Measurements from ENCODE around the gene PHYHD1.

Gene PHYHD1

DNA sequence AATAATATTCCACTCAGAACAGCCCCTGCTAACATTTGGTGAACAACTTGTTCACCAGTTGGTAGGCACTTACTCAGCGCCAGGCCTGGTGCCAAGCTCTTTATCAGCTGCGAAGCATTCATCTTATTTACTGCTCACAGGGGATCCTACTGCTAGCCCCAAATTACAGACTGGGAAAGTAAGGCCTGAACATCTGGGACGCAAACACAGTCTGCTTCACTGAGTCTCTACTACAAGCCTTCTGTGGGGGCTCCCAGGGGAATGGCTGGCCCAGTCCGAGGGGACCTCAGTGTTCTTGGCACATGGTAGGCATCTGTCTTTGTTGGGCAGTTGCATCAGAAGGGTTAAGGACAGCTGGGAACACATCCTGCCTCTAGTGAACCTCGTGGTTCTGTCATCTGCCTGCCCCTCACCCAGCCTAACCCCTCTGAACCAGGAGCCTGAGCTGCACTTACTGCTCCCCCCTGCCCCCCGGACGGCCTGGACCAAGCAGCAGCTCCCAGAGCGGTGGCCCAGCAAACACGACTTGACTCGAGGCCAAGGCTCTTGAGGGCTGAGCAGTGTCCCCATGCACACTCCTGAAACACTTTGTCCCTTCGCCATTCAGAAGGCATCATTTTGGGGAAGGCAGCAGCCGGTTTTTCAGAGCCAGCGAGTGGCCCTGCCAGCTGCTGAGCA, at the start of gene PHYHD1:
Gene PHYHD1 (plus strand): TSS at position 602 of the 678 bp plus-strand sequence. CDS start 1,342 bp downstream, outside the sequence.
- DNase-seq: no peak

DNA sequence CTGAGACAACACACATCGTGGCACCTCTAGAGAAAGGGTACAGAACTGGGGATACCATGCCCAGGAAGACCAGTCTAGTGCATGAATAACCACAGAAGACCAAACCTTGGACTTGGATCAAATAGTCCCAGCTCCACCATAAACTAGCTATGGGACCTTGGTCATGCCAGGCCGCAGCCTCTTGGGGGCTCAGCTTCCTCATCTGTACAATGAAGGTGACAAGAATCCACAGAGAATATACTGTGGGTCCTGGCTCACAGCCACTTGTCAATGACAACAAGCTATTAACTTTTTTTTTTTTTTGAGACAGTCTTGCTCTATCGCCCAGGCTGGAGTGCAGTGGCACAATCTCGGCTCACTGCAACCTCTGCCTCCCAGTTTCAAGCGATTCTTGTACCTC, 42.9 kb upstream of the PHYHD1 start:
- no peak for DNase-seq

DNA sequence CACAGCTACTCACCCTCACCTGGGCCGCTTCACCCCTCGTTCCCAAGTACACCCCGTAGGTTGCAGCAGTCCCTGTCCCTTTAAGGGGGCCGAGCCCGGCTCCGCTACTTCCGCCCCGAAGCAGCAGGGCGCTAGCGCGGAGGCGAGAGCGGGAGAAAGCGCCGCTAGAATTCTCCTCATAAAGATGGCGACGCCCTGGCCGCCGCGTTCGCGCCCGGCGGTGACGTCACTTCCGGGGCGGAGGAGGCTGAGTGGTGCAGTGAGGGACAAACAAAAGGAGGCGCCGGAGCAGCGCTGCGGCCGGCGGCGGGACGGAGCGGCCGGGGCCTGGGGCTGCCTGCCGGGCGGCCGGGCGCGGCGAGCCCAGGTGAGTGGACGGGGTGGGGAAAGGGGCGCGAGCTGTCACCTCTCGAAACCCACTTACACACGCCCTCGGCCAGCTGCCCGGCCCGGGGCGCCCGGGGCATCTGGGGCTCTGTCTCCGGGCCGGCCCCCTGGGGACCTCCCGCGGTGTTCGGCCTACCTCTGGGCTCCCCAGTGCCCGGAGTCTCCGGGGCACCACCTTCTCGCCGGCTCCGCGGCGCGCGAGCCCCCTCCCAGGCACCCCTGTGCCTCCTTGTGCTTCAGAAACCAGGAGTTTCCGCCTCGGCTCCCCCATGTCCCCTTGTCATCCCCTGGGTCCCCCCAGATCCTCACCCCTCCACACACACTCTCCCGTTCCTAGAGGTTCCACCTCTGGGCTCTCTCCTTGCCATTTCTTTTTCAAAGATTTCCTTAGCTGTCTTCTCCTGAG, 38.7 kb upstream of the PHYHD1 start, which contains the start of the genes KYAT1 and LRRC8A:
Gene KYAT1 (minus strand): TSS at position 67 of the 793 bp plus-strand sequence. CDS start 36,545 bp downstream, outside the sequence.
Gene LRRC8A (plus strand): TSS at position 250 of the 793 bp plus-strand sequence. CDS start 25,032 bp downstream, outside the sequence.
- DNase-seq: peak; percentile 63

DNA sequence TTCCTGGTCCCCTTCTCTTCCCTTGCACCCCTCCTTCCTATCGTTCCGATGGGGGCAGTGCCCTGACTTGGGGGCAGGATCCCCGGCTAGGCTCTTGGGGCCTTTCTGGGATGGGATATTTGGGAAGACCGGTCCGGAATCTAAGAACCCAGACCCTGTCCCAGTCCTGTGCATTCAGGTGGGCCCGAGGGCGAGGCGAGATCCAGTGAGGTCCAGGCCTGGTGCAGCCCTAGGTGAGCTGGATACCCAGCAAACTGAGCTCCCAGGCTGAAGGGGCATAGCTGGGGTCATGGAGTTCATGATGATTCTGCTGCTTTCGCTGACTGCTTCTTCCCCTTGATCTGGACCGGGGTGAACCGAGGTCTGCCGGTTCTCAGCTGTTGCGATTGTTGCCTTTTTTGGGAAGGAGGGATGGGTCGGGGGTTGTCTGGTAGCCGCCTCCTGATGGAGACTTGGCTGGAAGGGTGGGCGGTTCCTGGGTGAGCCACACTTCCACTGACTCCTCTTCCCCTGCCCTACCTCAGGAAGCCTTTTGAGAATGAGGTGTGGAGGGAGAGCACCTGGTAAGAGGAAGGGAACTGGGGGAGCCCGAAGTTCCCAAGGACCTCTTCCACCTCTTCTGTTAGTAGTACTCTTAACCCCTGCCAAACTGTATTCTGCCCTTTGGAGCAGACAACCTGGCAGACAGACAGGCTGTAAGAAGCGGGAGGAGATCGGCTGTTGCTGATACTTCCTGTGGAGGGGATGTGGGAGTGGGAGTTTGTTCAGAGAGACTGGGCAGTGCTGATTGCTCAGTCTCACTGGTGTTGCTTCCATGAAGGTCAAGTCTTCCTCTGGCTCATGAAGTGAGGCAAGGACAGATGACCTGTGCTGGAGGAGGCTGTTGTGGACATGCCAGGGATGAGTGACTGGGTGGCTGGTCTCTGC, 37.8 kb upstream of the PHYHD1 start:
- no peak for DNase-seq

DNA sequence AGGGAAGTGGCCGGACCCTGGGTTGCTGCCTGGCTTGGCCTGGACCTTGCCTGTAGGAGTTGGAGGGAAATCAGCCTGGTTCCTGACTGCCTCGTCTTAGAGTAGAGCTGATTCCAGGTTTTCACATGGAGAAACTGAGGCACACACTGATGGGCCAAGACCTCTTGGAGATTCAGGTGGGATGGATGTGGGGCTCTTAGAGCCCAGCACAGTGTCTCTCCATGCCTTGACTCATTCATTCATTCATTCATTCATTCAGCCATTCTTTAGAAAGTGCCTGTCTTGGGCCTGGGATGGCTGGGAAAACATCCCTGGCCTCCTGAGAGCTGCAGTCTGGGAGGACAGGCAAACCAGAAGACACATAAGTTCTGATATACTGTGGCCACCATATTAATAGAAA, 36.6 kb upstream of the PHYHD1 start:
- no peak for DNase-seq

DNA sequence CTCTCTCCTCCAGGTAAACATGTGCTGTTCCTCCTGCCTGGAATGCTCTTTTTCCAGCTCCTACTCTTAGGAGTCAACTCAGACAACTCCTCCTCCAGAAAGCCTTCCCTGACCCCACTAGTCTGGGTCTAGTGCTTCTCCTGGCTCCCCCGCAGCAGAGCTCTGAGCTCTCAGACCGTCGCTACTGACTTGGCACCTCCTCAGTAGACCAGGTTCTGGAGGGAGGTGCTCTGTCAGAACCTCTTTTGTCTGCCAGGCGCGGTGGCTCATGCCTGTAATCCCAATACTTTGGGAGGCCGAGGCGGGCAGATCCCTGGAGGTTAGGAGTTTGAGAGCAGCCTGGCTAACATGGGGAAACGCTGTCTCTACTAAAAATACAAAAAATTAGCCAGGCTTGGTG, 35.4 kb upstream of the PHYHD1 start:
- no peak for DNase-seq

DNA sequence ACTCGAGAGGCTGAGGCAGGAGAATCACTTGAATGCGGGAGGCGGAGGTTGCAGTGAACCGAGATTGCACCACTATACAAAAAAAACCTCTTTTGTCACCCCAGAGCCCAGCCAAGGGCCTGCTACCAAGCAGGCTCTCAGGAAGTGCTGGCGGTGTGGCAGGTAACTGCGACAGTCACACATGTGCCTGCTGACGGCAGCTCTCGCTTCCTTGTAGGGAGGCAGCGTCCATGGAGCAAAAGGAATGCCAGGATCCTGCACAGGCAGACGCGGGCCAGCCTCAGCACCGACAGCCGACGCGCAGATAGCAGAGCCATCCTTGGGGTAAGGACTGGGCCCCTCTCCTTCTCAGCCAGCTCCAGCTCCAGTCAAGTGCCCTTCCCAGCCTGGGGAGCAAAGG, 35.0 kb upstream of the PHYHD1 start:
- no peak for DNase-seq

DNA sequence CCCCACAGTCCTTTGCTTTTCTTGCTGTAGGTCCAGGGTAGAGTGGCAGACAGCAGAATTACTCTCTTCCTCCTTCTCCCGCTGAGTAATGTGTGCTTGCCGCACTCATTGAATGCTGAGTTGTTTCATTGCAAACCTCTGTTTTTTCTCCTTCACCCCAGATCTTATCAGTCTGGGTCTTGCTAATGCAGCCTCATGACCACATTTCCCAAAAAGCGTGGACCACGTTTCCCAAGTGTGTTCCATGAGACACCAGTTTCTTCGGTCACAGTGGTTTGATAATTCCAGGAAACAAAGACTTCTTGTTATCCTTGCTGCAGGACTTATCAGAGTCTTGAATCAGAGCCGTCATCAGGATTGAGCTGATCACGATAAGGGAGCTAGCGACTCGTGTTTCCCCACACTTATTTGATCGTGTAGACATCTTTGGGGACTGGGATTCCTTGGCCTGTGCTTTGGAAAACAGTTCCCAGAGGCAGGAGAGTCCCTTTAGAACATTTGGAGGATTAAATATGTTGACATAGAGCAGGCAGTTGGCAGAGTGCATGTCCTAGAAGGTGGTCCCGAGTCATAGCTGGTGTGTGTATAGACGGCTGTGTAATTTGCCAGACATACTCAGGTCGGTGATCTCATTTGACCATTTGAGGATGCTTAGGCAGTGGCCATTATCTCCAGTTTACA, 34.4 kb upstream of the PHYHD1 start:
- no peak for DNase-seq

DNA sequence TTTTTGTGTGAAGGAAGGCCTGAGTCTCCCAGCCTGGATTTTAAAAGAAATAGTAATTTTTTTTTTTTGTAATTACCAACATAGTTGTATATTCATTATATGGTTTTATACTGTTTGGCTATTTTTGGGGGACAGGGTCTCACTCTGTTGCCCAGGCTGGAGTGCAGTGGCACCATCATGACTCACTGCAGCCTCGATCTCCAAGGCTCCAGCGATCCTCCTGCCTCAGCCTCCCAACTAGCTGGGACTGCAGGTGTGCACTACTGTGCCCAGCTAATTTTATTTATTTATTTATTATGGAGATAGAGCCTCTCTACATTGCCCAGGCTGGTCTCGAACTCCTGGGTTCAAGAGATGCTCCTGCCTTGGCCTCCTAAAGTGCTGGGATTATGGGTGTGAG, 33.7 kb upstream of the PHYHD1 start:
- DNase-seq: no peak

DNA sequence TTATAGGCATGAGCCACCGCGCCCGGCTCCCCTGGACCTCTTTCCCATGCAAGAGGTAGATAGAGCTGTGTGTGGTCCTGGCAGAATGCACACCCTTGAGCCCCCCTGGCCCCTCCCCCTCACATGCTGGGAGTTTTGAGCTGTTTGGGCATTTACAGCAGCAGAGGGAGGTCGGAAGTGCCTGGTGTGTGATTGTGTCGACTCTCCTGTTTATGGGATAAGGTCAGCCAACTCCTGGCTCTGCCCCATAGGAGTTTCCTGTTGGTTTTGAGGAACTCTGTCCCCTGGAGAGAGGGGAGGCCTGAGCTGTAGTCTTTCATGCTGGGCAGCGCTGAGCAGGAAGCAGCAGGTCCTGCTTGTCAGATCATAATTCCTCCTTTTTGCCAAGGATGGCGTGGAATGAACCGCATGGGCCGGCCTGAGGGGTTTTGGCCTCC, 32.9 kb upstream of the PHYHD1 start:
- DNase-seq: no peak

DNA sequence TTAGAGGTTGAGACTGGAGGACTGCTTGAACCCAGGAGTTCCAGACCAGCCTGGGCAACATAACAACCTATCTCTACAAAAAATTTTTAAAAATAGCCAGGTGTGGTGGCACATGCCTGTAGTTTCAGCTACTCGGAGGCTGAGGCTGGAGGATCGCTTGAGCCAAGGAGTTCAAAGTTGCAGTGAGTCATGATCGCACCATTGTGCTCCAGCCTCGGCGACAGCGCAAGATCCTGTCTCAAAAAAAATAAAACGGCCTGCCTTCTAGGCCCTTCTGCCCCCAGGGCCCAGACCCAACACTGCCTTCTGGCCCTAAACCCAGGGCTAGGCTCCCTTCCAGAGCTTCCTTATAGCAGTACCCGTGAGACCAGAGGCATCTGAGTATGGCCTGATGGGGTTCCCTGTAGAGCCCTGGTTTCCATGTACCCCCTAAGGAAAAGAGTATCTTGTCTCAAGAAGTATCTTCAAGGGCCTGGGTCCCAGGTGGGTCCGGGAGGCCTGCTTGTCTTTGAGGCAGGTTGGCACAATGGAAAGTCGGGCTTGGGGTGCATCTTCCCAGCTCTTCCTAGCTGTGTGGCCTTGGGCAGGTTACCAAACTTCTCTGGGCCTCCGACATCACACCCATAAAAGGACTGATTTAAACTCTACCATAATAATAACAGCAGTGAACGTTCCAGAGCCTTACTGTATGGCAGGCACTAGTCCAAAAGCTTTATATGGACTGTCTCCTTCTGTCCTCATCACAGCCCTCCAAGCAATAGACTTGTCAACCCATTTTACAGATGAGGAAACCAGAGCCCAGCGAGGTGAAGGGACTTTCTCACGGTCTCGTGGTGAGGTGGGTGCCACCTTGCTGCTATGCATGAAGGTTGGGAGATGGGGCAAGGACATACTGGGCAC, 29.2 kb upstream of the PHYHD1 start:
- DNase-seq: no peak

DNA sequence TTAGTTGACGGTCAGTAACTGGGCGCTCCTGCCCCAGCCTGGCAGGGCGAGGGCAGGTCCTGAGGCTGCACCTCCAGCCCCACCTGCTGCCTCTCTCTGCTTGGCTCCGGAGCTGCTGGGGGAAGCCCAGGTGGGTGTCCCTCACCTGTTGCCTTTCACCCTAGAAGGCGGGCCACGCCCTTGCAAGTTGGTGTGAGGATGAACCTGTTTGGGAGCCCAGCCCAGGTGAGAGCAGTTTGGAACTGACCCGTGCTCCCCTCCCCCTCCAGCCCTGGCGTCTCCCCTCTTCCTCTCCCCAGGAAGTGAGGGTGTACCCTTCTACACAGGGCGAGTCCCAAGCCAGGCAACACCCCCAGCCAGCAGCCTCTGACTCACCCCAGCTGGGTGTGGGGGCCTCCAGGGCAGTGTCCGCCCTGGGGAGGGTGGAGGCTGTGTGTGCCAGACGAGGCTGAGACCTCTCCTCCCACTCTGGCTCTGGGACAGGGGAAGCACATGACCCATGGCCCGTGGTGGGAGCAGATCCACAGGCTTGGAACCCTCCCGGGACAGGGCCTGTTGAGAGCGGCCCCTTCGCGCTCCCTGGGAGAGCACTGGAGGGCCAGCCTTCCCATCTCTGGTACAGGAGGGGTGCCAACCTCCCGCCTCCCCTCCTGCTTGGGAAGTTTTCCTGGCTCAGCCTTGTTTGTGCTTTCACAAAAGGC, 28.4 kb upstream of the PHYHD1 start:
- no peak for DNase-seq

DNA sequence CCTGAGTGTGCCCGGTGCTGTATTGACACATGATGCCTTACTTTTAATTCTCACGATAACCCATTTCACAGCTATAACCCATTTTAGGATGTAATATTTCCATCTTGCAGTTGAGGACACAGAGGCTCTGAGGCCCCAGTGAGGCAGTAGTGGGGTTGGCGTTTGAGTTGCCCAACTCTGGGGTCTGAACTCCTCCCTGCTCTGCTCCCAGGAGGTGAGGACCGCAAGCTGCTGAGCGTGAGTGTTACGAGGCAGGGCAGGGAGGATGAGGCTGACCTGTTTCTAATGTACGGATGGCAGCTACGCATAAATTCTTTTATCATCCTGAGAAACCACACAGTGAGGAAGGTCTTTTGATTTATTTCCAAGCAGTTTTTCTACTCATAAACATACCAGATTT, 27.4 kb upstream of the PHYHD1 start:
- no peak for DNase-seq

DNA sequence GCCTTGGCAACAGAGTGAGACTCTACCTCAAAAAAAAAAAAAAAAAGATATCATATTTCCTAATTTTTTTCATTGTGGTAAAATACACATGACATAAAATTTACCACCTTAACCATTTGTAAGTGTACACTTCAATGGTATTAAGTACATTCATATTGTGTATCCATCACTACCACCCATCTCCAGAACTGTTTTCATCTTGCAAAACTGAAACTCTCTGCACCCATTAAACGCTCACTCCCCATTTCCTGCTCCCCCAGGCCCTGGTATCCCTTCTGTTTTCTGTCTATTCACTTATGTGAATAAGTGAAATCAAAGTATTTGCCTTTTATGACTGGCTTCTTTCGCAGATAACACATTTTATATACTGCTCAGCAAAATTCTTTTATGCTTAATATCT, 26.0 kb upstream of the PHYHD1 start:
- no peak for DNase-seq

DNA sequence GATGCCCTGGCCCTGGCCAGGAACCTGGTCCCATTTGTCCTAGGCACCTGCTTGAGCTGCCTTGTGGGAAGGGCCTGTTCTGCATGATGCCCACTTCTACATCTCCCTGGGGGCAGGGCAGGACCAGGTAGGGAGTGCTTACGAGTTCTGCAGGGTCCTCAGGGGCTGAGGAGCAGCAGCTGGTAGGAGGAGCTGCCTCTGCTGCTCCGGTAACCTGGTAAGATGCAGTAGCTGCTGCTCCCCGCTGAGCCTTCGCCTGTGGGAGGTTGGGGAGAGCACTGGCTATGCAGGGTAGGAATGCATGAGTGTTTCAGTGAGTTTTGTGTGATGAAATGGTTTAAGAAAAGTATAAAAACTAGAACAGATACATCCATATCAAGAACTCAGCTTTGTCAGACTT, 25.2 kb upstream of the PHYHD1 start:
- no peak for DNase-seq

DNA sequence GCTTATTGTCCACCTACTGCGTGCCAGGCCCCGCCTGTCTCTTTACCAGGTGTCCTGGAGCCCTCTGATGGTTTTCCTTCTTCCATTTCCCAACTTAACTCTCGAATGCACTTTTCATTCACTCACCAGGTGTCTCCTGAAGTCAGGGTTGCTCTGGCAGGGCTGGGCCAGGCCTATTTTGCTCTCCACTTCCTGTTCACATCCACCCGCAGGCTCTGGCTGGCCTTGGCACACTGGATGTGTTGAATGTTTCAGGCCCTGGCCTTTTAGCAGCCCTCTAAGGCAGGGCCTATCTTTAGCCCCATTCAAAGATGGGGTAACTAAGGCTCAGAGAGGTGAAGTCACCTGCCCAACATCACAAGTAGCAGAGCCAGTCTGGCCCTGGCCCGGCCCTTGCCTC, 22.4 kb upstream of the PHYHD1 start:
- DNase-seq: no peak

DNA sequence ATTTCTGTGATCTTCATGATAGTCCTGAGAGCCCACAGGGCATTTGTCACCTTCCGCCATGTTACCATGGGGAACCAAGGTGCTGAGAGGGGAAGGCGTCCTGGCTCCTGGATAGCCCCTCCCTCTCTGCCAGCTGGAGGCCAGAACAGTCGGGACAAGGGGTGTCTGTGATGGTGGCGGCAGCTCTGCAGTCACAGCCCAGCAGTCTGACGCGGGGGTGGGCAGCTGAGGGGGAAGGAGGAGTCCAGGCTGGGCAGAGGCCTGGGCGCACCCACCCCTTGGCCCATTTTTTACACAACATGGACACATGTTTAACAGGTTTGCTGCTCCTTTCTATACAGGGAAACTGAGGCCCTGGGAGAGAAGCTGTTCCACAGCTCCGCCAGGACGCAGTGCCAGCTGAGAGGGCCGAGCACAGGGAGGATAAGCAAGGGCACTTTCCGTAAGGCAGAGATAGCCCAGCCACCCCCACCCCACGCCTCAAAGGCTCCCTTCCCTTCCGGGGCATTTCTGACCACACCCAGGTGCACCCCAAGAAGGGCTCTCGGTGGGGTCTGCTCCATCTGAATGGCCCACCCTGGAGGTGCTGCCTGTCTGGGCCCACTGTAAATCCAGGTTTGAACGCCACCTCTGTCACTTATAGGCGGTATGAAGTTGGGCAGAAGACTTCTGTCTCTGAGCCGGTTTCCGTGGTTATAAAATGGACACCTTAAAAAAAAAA, 21.8 kb upstream of the PHYHD1 start:
- no peak for DNase-seq

DNA sequence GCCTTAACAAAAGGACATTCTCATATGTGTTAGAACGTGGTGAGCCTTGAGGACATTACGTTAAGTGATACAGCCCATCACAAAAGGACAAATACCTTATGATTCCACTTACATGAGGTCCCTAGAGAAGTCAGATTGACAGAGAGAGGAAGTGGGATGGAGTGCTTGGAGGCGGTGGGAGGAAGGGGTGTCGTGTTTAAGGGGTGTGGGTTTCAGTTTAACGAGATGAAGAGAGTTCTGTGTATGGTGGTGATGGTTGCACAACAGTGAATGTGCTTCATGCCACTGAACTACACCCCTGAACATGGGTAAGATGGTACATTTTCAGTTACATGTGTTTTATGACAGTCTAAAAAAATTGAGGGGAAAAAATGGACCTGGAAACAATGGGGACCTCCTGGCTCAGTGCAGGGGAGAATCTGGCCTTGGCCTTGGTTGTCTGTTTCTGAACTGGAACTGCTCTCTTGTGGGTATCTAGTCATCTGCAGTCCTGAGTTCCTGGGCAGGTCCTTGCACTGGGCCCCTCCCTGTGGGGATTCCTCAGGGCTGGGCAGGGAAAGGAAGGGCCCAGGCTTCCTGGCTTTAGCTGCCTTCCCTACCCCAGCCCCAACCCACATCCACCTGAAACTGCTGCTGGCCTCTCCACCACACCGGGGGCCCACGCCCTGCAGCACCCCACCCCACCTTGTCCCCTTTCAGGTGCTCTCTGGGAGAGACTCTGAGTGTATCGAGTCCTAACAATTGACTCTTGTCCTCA, 21.0 kb upstream of the PHYHD1 start:
- no peak for DNase-seq

DNA sequence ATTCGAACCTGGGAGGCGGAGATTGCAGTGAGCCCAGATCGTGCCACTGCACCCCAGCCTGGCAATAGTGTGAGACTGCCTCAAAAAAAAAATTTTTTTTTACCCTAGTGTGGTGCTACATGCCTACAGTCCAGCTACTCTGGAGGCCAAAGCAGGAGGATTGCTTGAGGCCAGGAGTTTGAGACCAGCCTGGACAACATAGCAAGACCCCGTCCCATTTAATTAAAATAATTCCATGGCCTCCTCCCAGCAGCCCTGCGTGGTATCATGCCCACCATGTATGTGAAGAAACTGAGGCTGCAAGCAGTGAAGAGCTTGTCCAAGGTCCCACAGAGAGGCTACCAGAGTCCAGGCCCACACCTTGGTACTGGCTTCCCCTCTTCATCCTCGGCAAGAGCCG, 19.4 kb upstream of the PHYHD1 start:
- no peak for DNase-seq
